Natural killer cell treated with Interleukin-12 subunit alpha and Interleukin-12 subunit beta and Interleukin-15 and Interleukin-18, amount 100 ng/mL, for 72 hours (primary cell): ENCODE measurements around the gene DOC2A. TPM values are rescaled to one million over a fixed set of nuclear protein-coding genes. Genes with fewer than 3 reads are reported as not detected.

Experiments
- ATAC-seq, 2 donors: fragments of 150-1000 bp; cut with Tn5 transposase in 1 of 2; sonication (Bioruptor Pico), chemical (Tn5 transposase) in 1 of 2; 2 replicates each; pipeline ENCODE4 v1.10.0; 2021
- DNase-seq: peaks from one replicate; pipeline ENCODE4 v3.0.0; 2022; ENCODE audit warnings: low spot score
- H3K27ac Mint-ChIP-seq, 2 donors: 1 replicate in 1 of 2; 2 replicates in 1 of 2; pipeline ENCODE4 v1.8.0; 2022; ENCODE audit warnings: mixed read lengths in 2 of 2, mild to moderate bottlenecking in 1 of 2, moderate library complexity in 1 of 2
- H3K27me3 Mint-ChIP-seq, 2 donors: 1 replicate in 1 of 2; 2 replicates in 1 of 2; pipeline ENCODE4 v1.8.0; 2022; ENCODE audit warnings: mixed read lengths in 2 of 2
- H3K36me3 Mint-ChIP-seq: one replicate; pipeline ENCODE4 v1.8.0; 2022; ENCODE audit warnings: mixed read lengths
- H3K4me1 Mint-ChIP-seq, 2 donors: 1 replicate in 1 of 2; 2 replicates in 1 of 2; pipeline ENCODE4 v1.8.0; 2022; ENCODE audit warnings: low read depth in 2 of 2, mixed read lengths in 2 of 2, mild to moderate bottlenecking in 1 of 2
- H3K4me3 Mint-ChIP-seq: one replicate; pipeline ENCODE4 v1.8.0; 2022; ENCODE audit warnings: mixed read lengths
- H3K9me3 Mint-ChIP-seq: 2 replicates; pipeline ENCODE4 v1.8.0; 2022; ENCODE audit warnings: mixed read lengths
- total RNA-seq, 2 donors: library from RNA; stranded (reverse); gene quantifications; one replicate each; pipeline ENCODE4 v1.2.3, GENCODE V29; 2022

The DOC2A gene
- total RNA-seq, 2 donors from 2014 or later: not detected

- ATAC-seq: no peak
- peaks cover 25% of the 10 kb centered on the region for H3K36me3 Mint-ChIP-seq
- H3K9me3 Mint-ChIP-seq: no peaks in the 10 kb centered on the region
Observed at GRCh38 chr16:29984764-29985147, 26.1 kb downstream of the DOC2A start.

GRCh38 chr16:29984137-29984763 lies 26.6 kb downstream of the DOC2A start:
- Mint-ChIP-seq H3K4me3 (no peak overlapping the region), H3K27me3 (no peaks in the 10 kb centered on the region), H3K27ac (peak overlapping the region in 1 of 2 donors; percentile 81), H3K36me3 (peaks cover 29% of the 10 kb centered on the region), H3K4me1 (peaks cover 3 to 5% of the 10 kb centered on the region in 2 donors), H3K9me3 (no peaks in the 10 kb centered on the region)
- ATAC-seq (no peak), DNase-seq (no peak)

More at GRCh38 chr16:29984764-29985147, 26.1 kb downstream of the DOC2A start:
- H3K27ac Mint-ChIP-seq: no peak overlapping the region
- H3K27me3 Mint-ChIP-seq: no peaks in the 10 kb centered on the region
- peaks cover 3 to 5% of the 10 kb centered on the region in 2 donors for H3K4me1 Mint-ChIP-seq
- no peak for DNase-seq
- no peak overlapping the region for H3K4me3 Mint-ChIP-seq

- Mint-ChIP-seq H3K27me3 (no peaks in the 10 kb centered on the region), H3K4me1 (peaks cover 0 to 3% of the 10 kb centered on the region in 2 donors), H3K9me3 (no peaks in the 10 kb centered on the region), H3K27ac (peak overlapping the region in 1 of 2 donors; percentile 81), H3K4me3 (no peak overlapping the region), H3K36me3 (peaks cover 23% of the 10 kb centered on the region)
- ATAC-seq (no peak), DNase-seq (no peak)
Observed at GRCh38 chr16:29983420-29984136, 27.2 kb downstream of the DOC2A start.

GRCh38 chr16:29982560-29983419 lies 28.0 kb downstream of the DOC2A start:
- Mint-ChIP-seq H3K36me3 (peaks cover 23% of the 10 kb centered on the region), H3K27me3 (no peaks in the 10 kb centered on the region), H3K4me1 (peaks cover 0 to 3% of the 10 kb centered on the region in 2 donors), H3K9me3 (no peaks in the 10 kb centered on the region), H3K4me3 (no peak overlapping the region), H3K27ac (no peak overlapping the region)
- ATAC-seq (no peak), DNase-seq (no peak)

GRCh38 chr16:29978564-29979270 lies 32.1 kb downstream of the DOC2A start:
- peak overlapping the region in 1 of 2 donors; percentile 21 for H3K27ac Mint-ChIP-seq
- H3K4me3 Mint-ChIP-seq: no peak overlapping the region

GRCh38 chr16:29978081-29978480 lies 32.7 kb downstream of the DOC2A start:
- no peak overlapping the region for H3K4me3 Mint-ChIP-seq
- H3K9me3 Mint-ChIP-seq: no peaks in the 10 kb centered on the region
- H3K27ac Mint-ChIP-seq: no peak overlapping the region
- H3K4me1 Mint-ChIP-seq: peaks cover 28 to 33% of the 10 kb centered on the region in 2 donors
- H3K36me3 Mint-ChIP-seq: peaks cover 19% of the 10 kb centered on the region
- no peaks in the 10 kb centered on the region for H3K27me3 Mint-ChIP-seq
- DNase-seq (no peak), ATAC-seq (no peak)

More at GRCh38 chr16:29978564-29979270, 32.1 kb downstream of the DOC2A start:
- no peaks in the 10 kb centered on the region for H3K9me3 Mint-ChIP-seq
- H3K36me3 Mint-ChIP-seq: peaks cover 21% of the 10 kb centered on the region
- ATAC-seq: no peak
- no peaks in the 10 kb centered on the region for H3K27me3 Mint-ChIP-seq
- no peak for DNase-seq
- peaks cover 26 to 29% of the 10 kb centered on the region in 2 donors for H3K4me1 Mint-ChIP-seq

GRCh38 chr16:29977063-29977825 lies 33.6 kb downstream of the DOC2A start:
- Mint-ChIP-seq H3K27ac (peak overlapping the region in 1 of 2 donors; percentile 74), H3K4me3 (no peak overlapping the region), H3K27me3 (no peaks in the 10 kb centered on the region), H3K4me1 (peaks cover 30 to 37% of the 10 kb centered on the region in 2 donors), H3K9me3 (no peaks in the 10 kb centered on the region), H3K36me3 (peaks cover 22% of the 10 kb centered on the region)
- ATAC-seq (no peak), DNase-seq (no peak)

- Mint-ChIP-seq H3K4me3 (peak overlapping the region; percentile 99), H3K27me3 (no peaks in the 10 kb centered on the region), H3K27ac (peak overlapping the region; percentile 74 to 91), H3K36me3 (peaks cover 22% of the 10 kb centered on the region), H3K4me1 (peaks cover 30 to 37% of the 10 kb centered on the region in 2 donors), H3K9me3 (no peaks in the 10 kb centered on the region)
- DNase-seq: no peak
- ATAC-seq: no peak
Observed at GRCh38 chr16:29975811-29976511, 34.9 kb downstream of the DOC2A start.

- no peaks in the 10 kb centered on the region for H3K9me3 Mint-ChIP-seq
Observed at GRCh38 chr16:29975134-29975538, 35.7 kb downstream of the DOC2A start.

GRCh38 chr16:29974291-29975133 lies 36.3 kb downstream of the DOC2A start:
- Mint-ChIP-seq H3K27ac (peak overlapping the region; percentile 74 to 91), H3K36me3 (peaks cover 13% of the 10 kb centered on the region), H3K9me3 (no peaks in the 10 kb centered on the region), H3K4me1 (peaks cover 30 to 39% of the 10 kb centered on the region in 2 donors), H3K27me3 (no peaks in the 10 kb centered on the region), H3K4me3 (peak overlapping the region; percentile 99)
- DNase-seq: no peak
- ATAC-seq: no peak

More at GRCh38 chr16:29975134-29975538, 35.7 kb downstream of the DOC2A start:
- H3K36me3 Mint-ChIP-seq: peaks cover 18% of the 10 kb centered on the region
- ATAC-seq (no peak), DNase-seq (no peak)
- H3K4me3 Mint-ChIP-seq: peak overlapping the region; percentile 99
- H3K27ac Mint-ChIP-seq: peak overlapping the region; percentile 74 to 91
- H3K4me1 Mint-ChIP-seq: peaks cover 30 to 37% of the 10 kb centered on the region in 2 donors
- H3K27me3 Mint-ChIP-seq: no peaks in the 10 kb centered on the region

GRCh38 chr16:29973384-29974246 lies 37.2 kb downstream of the DOC2A start, which contains the start of gene TAOK2:
TAOK2 (plus strand) TSS chr16:29973868; CDS start chr16:29977773, 3,905 bp downstream.
- H3K9me3 Mint-ChIP-seq: no peaks in the 10 kb centered on the region
- H3K4me1 Mint-ChIP-seq: peaks cover 30 to 42% of the 10 kb centered on the region in 2 donors
- peak within 1 kb of the TSS; percentile 74 to 91 for H3K27ac Mint-ChIP-seq
- peak within 1 kb of the TSS; percentile 99 for H3K4me3 Mint-ChIP-seq
- ATAC-seq: peak; percentile 99
- H3K36me3 Mint-ChIP-seq: peaks cover 14% of the 10 kb centered on the region
- DNase-seq: peak; percentile 100
- no peaks in the 10 kb centered on the region for H3K27me3 Mint-ChIP-seq
